GM19468 (cell line): ENCODE measurements around the gene AKNA.

Source experiments
- ATAC-seq: cut with Tn5 transposase; IDR thresholded peaks from one replicate; pipeline ENCODE4 v1.9.1; 2021; ENCODE audit warnings: mild to moderate bottlenecking, moderate library complexity, moderate number of reproducible peaks; ENCODE audit not compliant: unreplicated experiment; ENCODE audit errors: extremely low read depth

AKNA gene

DNA sequence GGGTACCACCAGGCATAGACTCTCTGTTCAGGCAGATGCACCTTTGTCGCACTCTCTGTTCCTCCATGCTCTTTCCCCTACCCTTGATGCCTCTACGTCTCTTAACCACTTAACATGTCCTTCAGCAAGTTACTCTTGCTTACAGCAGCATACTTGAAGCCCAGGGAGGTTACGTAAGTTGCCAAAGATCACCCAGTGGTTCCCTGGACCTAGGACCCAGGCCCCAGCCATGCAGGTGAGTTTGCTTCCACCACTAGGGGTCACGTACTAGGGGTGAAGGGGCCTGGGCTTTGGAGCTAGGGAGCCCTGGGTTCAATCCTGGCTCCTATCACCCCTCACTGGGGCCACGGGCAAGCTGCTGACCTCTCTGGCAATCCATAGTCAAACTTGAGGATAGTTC lies 8.9 kb downstream of the AKNA start:
- ATAC-seq, result no peak

DNA sequence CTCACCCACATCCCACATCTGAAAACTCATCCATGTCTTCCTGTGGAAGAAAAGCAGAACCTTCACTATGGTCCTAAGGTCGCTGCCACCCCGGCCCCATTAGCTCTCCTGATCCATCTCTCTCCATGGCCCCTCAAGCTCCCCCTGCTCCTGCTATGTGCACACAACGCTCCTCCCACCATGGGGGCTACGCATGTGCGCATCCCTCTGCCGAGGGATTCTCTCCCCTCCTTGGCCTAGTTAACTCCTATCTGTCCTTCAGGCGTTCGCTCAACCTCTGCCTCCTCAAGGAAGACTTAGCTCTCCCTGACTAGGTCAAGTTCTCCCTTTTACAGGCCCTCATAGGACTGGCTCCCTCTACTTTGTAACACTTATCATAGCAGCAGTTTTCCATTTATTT lies 9.8 kb downstream of the AKNA start:
- ATAC-seq, result no peak

DNA sequence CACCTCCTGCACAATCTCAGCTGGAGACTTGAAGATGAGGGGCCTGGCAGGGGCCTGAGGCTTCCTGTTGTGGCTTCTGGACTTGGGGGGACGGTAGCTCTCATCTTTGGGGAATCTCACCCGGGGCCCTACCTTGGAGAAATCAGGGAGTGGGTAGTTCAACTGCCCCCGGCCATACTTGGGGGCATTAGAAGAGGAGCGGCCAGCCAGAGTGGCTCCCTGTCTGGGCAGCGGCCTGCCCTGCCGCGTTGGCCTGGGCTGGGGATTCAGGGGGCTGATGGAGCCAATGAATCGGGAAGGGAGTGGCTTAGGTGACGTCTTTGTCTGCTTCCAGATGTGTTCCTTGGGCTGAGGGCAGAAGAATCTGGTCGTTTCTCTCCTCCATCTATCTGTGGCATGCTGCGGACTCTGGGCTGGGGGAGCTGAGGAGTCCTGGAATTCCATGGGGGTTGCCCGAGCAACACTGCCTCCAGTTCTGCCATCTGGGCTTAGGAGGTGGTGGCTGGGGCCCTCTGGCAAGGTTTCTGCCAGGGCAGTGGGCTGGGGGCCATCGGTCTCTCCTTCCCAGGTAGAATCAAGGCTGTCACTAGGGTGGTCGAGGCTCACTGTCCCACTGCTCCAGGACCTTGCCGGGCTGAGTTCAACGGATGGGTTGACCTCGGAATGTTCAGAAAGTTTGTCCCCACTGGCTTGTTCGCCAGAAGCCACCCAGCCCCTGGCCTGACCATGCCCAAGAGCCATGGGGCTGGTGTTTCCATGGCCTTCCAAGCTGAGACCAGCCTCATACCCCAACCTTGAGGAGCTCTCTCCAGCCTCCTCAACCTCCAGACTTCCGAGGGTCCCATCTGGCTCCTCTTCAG lies 11.0 kb downstream of the AKNA start:
- ATAC-seq, result no peak

DNA sequence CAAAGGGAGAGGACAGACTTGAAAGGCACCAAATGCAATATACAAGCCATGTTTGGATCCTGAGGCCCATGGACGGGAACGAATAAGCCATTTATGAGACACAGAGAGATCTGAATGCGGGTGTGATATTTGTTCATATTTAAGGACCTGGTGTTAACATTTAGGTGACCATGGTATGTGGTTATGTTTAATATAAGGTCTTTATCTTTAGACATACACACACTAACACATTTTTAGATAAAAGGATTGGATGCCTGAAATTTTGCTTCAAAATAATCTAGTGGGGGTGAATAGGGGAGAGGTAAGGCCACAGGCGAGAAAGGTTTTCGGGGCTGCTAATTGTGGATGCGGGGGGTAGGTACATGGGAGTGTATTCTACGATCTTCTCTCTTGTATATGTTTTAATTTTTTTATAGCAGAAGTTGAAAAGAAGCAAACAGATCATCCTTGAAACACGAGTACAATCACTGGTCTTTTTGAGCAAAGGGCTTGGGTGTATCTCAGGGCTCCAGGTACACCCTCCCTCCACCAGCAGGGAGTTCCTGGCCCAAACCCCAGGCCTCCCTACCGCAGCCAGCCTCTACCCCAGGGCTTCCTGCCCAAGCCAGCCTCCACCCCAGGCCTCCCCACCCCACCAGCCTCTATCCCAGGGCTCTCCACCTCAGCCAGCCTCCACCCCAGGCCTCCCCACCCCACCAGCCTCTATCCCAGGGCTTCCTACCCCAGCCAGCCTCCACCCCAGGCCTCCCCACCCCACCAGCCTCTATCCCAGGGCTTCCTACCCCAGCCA lies 12.2 kb downstream of the AKNA start:
- ATAC-seq, result no peak

DNA sequence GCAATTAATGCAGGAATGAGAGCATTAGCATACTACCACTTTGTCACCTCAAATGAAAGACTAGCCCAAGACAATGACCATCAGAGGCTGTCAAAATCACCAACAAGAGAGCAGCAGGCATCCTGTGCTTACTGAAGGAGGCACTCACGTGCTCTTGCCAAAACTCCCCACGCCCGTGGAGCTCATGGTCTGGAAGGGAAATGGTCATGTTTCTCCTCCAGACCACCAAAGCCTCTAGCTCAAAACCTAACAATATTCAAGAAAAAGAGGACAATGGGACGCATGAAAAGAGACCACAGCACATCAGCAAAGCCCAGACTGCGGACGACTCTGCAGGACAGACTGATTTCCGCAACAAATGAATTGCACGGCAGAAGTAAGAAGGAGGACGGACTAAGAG lies 12.8 kb downstream of the AKNA start:
- no peak for ATAC-seq

DNA sequence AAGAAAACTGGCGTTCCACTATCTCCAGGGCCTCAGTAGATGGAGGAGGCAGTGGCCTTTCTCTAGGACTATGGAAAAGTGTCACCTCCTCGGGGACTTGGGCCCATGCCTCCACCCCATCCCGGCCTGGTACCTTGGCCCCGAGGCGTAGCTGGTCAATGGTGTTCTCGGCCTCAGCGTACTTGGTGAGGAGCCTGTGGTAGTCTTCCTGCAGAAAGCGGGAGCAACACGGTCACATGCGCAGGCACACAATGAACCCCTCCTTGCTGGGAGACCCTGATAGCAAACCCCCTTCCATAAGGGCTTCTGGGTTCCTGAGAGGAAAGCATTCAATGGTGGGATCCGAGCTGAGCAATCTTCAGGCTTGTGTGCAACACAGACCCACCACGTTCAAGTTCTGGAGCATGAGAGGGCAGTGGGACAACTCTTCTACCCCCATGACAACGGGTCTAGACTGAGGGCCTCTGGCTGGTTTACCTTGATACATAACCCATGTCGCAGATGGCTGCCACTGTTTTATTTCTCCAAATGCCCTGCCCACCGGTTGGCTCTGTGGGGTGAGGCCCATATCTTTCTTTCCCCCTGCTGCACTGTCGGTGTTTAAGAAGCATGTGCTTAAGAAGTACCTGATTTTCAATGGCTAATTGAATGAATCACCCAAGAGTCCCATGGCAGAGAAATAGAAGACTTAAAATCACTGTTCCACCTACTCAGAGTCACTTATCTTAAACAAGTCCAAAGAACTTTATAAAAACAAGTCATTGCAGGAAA lies 13.6 kb downstream of the AKNA start:
- ATAC-seq, result no peak

DNA sequence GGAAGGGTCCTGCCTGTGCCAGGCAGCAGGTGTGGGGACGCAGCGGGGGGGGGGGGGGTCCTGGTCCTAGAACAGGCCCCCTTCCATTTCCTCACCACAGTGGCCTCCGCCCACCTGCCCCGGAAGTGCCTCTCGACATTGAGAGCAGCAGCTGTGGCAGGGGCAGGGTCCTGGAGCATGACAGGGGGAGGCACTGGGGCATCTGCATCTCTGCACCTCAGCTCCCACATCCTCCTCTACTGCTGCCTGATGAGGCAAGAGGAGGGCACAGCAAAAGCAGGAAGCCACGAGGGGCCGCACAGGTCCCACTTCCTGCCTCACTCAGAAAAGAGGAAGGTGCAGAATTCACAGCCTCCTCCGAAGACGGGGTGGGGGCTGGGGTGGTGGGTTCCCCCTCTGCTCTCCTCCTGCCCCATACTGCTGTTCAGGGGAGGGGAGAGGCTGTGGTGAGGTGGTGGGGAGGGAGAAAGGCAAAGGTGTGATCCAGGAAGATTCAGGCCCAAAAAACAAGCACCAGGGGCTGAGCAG lies 14.8 kb downstream of the AKNA start:
- peak; percentile 96 for ATAC-seq

DNA sequence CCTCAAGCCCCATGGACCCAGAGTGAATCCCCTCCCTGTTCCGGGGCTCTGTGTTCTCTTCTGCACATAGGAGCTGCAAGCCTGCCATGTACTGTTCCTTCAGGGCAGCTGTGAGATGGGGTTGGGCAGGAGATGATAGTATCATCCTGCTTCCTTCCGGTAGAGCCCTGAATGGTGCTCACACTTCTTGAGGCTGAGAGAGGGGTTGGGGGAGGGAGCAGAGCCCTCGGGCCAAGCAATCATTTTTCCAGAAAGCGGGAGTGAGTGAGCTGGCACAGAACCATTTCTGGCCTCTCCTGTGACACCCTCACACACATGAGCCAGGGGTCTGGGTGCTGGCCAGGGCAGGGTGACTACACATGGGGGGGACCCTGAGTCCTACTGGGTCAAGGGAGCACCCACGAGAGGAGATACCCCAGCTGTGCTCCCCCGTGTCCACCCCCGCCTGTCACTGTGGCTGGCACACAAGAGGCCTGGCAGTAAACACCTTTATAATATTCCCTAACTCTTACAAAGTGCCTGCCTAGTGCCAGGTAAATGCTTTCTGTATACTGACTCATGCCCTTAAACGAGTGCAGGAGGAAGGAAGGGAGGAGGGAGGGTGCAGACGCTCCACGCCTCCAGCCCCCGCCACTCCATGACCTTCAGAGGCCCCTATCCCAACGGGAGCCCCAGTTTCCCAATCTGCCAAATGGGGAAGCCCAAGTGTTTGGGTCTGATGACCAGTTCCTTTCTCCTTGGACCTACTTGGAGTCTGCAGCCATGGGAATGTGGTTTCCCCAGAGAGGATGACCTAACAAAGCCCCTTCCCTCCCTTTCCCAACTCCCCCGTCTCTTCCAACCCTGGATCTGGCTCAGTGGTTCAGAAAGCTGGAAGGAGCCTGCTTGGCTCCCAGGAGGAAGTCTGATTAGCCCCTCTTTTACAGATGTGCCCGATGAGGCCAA lies 15.5 kb downstream of the AKNA start:
- no peak for ATAC-seq

DNA sequence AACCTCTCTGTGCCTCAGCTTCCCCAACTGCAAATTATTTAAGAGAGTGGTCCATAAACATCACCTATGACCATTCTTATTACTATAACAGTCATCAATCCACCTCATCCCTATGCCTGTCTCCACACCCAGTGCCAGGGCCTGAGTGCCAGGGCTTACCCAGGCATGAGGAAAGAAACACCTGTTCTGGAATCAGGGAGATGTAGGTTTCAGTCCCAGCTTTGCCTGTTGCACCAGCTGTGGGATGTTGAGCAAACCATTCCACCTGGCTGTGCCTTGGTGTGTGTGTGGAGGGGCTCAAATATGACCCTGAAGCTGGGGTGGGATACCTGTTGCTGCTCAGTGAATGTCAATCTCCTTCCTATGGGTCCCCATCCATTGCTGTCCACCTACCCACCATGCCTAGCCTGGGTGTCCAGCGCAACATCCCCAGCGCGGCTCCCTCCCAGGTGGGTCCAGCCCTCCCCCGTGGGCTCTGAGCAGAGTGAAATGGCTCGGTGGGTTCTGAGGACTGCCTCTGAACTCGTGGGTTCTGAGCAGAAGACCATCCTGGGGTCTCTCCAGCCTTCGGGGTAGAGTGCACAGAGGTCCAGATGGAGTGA lies 16.3 kb downstream of the AKNA start:
- ATAC-seq, result no peak

DNA sequence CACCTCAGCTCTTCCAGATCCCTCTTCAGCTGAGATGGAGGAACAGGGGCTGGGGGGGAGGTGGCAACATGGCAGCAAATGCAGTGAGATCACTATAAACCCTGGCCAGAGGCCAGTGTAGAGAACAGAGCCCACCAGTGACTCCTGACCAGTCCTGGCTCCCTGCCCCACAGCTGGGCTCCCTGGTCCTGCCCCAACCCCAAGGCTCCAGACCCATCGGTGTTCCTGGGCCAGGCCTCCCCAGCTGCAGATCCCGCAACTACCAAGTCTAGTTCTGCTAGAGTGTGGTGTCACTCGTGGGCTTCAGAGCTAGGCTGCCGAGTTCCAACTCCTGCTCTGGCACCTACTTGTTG lies 16.8 kb downstream of the AKNA start:
- no peak for ATAC-seq

DNA sequence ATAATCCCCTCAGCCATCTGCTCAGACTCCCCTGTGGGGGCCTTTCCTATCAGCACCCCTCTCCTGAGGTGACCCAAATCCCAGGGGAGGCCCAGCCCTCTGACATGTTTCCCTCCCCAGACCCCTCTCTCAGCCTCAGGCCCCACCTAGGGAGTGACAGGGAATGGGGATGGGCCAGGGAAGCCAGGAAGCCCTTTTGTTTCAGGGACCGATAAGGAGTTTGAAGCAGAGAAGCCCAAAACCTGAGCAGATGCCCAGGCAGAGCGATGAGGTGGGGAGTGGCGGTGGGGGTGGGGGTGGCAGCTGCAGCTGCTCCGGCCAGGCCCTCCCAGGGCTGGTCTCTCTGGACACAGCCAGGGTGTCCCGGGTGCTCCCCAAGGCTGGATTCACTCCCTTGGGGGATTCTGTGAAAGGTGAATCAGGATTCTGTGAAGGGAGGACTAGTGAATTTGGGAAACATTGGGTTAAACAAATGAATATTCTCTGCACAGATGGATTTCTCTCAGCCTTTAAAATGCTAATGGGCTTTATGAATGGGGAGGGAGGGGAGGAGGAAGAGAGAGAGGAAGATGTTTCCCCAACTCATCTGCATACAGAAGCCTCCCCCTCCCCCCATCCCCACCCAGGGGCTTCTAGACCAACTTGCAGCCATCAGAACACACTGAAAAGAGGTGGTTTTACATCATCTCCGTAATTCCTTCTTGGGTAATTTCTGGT lies 17.4 kb downstream of the AKNA start:
- no peak for ATAC-seq

DNA sequence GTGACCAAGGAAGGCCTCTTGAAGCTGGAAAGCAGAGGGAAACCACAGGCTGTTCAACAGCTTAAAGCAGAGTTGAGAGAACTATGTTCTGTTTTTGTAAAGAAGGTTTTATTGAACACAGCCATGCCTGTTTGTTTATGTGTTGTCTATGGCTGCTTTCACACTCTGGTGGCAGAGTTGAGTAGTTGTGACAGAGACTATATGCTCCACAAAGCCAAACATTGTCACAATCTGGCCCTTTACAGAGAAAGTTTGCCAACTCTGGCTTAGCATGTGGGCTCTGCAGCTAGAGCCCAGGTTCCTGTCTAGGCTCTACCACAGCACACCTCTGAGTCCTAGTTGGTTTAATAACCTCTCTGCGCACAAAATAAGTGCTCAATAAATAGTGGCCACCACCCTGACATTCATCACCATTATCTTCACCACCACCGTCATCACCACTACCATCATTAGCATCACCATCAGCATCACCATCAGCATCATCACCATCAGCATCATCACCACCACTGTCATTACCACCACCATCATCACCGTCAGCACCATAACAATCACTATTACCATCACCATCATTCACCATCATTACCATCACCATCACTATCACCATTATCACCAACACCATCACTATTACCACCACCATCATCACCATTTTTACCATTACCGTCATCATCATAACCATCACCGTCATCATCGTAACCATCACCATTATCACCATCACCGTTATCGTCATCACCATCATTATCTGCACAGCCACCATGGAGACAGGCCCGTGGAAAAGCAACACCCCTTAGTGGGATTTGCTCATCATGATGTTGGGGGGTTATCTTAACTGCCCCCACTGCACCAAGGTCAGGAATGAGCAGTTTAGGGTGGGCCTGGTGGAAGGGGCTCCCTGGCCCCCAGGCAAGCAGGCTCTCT lies 18.3 kb downstream of the AKNA start:
- ATAC-seq, result no peak

DNA sequence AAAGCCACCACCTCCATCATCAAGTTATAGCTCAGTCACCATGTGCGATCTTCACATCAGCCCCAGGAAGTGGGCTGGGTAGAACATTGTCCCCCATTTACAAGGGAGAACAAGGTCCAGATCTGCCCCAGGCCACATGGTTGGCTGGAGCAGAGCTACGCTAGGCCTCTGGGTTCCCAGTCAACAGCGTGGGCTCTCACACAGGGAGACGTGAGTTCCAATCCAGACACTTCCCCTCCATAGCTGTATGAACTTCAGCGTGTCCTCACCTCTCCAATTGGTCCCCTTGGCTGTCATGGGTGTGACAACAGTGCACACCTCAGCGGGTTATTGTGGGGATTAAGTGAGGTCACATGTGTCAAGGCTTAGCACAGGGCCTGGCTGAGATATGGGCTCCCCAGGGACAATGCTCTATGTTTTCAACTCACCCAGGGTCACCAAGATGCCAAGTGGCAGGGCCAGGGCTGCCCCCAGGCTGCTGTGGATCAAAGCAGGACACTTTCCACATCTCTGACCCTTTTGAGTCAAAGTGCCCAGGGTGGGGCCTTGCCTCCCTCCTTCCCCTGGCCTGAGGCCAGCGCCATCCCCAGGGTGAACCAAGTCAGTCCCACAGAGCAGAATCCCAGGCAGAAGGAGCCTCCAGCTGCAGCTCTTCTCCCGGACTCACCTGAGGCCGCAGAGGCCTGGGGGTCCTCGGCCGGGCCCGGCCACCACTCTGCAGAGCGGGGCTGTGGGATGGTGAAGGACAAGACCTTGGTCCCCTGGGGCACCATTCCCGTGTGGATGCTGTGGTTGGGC lies 19.8 kb downstream of the AKNA start:
- ATAC-seq, result no peak

DNA sequence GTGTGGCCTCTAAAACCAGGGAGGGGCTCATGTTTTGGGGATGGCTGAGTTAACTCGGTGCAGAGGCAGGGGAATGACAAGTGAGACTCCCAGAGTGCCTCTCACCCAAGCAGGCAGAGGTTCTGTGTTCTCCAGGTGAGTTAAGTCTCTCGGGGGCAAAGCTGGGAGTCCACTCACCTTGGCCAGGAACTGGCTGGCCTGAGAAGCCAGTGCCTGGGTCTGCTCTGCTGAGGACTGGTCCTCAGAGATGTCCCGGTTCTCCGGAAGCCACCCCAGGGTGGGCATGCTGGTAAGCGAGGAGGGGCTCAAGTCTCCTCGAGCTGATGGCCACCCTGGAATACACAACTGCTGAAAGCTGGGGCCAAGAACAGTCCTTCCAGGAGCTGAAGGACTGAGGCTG lies 20.4 kb downstream of the AKNA start:
- ATAC-seq, result no peak

DNA sequence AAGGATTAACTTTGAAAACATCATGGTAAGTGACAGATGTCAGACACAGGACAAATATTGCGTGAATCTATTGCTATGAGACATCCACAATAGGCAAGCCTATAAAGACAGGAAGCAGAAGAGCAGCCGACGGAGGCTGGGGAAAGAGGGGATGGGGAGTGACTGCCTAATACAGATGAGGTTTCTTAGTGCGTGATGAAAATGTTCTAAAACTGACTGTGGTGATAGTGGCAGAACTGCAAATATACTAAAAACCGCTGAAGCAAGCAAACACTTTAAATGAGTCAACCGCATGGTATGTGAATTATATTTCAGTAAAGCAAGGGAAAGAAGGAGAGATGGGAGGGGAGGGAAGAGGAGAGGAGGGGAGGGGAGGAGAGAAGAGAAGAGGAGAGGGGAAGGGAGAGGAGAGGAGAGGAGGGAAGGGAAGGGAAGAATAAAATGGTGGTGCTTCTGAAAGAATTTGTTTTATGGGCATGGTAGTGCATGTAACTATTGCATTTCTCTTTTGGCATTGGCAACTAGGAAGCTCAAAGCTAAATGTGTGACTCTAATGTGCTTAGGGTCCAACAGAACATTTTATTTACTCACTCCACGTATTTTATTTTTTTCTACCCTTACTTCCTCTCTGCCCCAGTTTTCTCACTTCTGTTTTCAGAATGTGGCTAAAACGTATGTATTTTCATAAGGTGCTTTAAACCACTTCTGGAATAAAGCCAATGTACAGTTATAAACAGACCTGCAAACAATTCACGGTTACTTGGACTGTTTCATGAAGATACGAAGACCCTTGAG lies 21.3 kb downstream of the AKNA start:
- ATAC-seq, result peak; percentile 23

DNA sequence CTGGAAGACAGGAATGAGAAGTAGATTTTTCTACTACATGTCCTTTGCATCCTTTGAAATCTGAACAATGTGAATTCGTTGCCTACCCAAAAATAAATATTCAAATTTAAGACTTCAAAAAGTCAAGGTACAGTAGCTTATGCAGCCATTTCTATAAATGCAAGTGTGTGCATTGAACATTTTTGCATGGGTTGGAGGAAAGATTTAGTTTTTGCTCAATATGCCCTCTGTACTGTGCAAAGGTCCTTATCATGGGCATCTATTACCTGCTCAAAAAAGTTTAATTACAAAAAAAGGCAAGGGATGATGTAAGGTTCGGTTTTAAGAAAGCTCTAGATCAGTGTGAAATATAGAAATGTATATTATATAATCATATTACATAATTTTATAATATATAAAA lies 22.6 kb downstream of the AKNA start:
- ATAC-seq, result no peak
